Neural progenitor cell (in vitro differentiated cells): ENCODE measurements around the gene KRT26.

Source experiments
- EZH2 ChIP-seq: fragments of 200-600 bp; sonication (generic); IDR thresholded peaks from 2 replicates; pipeline ENCODE4 v1.6.1; 2017; ENCODE audit warnings: antibody characterized with exemption, mild to moderate bottlenecking, moderate library complexity
- TF ChIP-seq, protein P1 (sequence below): fragments of 200-600 bp; sonication (generic); IDR thresholded peaks from 2 replicates; pipeline ENCODE4 v1.5.1; 2017; ENCODE audit warnings: antibody characterized with exemption, mild to moderate bottlenecking

DNA sequence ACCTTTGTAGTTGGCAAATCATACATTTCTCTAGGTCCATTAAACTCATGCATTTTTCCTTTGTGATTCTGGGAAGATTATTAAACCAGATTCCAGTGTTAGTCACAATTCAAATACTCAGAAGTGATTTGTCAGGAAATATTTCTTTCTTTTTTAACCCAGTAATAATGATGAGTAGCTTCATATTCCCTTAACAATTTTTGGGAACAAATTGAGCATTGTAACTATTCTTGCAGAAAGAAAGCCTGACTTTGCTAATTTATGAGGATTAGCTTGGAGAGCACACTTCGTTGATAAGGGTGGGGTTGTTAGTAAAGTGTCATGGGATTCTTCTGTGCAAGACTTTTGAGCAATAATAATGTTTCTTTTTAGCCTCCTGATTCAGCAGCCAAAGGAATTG is 49.8 kb downstream of the KRT26 start:
- TF ChIP-seq, protein P1, sequence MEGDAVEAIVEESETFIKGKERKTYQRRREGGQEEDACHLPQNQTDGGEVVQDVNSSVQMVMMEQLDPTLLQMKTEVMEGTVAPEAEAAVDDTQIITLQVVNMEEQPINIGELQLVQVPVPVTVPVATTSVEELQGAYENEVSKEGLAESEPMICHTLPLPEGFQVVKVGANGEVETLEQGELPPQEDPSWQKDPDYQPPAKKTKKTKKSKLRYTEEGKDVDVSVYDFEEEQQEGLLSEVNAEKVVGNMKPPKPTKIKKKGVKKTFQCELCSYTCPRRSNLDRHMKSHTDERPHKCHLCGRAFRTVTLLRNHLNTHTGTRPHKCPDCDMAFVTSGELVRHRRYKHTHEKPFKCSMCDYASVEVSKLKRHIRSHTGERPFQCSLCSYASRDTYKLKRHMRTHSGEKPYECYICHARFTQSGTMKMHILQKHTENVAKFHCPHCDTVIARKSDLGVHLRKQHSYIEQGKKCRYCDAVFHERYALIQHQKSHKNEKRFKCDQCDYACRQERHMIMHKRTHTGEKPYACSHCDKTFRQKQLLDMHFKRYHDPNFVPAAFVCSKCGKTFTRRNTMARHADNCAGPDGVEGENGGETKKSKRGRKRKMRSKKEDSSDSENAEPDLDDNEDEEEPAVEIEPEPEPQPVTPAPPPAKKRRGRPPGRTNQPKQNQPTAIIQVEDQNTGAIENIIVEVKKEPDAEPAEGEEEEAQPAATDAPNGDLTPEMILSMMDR = no peak
- TF ChIP-seq EZH2 = no peak
